Measurements from ENCODE around the gene TPRA1. TPM values are rescaled to one million over a fixed set of nuclear protein-coding genes. Genes with fewer than 3 reads are reported as not detected.

The TPRA1 gene
- total RNA-seq, 2 experiments from 2014 or later: 7.5 to 7.8 TPM

DNA sequence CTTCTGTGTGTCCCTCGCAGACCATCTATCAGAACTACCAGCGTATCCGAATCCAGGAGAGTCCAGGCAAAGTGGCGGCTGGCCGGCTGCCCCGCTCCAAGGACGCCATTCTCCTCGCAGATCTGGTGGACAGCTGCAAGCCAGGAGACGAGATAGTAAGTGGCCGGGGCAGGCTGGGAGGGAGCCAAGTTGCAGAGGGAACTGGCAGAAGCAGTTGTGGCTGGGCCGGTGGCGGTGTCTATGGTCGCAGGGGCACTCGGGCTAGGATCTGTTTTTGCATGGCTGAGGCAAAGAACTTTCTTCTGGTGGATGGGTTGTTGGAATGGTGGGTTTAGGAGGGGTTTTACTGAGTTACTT lies 17.8 kb upstream of the TPRA1 start:
- ATAC-seq (ENCODE audit: poor library complexity): no peak
- peaks cover 59% of the 10 kb centered on the region for H3K36me3 Mint-ChIP-seq (ENCODE audit: low read depth)
- POLR2A ChIA-PET: interaction anchor here (1.2 kb wide), 1 partner anchor 10 kb away, joined by 3 read pairs; the partner anchor contains the start of gene MCM2

GRCh38 chr3:127607675-127608361 lies 17.3 kb upstream of the TPRA1 start:
- Histone ChIP-seq H3K4me1 (ENCODE audit: insufficient read depth, low read length) (no peaks in the 10 kb centered on the region), H3K36me3 (ENCODE audit: insufficient read depth, low read length) (peaks cover 41% of the 10 kb centered on the region), H3K9me3 (ENCODE audit: control insufficient read depth in 1 of 2, insufficient read depth in 1 of 2, low read length in 2 of 2) (no peaks in the 10 kb centered on the region), H3K27me3 (ENCODE audit: control insufficient read depth in 1 of 2, insufficient read depth in 2 of 2, low read length in 2 of 2) (no peaks in the 10 kb centered on the region), H3K27ac (ENCODE audit: low read depth in 1 of 2, low read length in 2 of 2) (no peak overlapping the region), H3K4me3 (ENCODE audit: low read length) (no peak overlapping the region)
- CTCF ChIA-PET: interaction anchor here (2.5 kb wide), 1 partner anchor 33 kb away, joined by 7 read pairs; no protein-coding TSS in a partner anchor
- no peaks in the 10 kb centered on the region for H3K27me3 Mint-ChIP-seq
- no peak for DNase-seq
- no peak for ATAC-seq (ENCODE audit: poor library complexity)
- intact Hi-C loops (cut with DNase I, micrococcal nuclease): no loop called here
- no peaks in the 10 kb centered on the region for H3K4me1 Mint-ChIP-seq (ENCODE audit: low read depth)
- peaks cover 59% of the 10 kb centered on the region for H3K36me3 Mint-ChIP-seq (ENCODE audit: low read depth)
- TF ChIP-seq, protein P1, sequence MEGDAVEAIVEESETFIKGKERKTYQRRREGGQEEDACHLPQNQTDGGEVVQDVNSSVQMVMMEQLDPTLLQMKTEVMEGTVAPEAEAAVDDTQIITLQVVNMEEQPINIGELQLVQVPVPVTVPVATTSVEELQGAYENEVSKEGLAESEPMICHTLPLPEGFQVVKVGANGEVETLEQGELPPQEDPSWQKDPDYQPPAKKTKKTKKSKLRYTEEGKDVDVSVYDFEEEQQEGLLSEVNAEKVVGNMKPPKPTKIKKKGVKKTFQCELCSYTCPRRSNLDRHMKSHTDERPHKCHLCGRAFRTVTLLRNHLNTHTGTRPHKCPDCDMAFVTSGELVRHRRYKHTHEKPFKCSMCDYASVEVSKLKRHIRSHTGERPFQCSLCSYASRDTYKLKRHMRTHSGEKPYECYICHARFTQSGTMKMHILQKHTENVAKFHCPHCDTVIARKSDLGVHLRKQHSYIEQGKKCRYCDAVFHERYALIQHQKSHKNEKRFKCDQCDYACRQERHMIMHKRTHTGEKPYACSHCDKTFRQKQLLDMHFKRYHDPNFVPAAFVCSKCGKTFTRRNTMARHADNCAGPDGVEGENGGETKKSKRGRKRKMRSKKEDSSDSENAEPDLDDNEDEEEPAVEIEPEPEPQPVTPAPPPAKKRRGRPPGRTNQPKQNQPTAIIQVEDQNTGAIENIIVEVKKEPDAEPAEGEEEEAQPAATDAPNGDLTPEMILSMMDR (IDR thresholded peaks at IDR 0.05): no peak
- POLR2A ChIA-PET: interaction anchor here (1.1 kb wide), 1 partner anchor 10 kb away, joined by 4 read pairs; the partner anchor contains the start of gene MCM2
- H3K4me3 Mint-ChIP-seq: no peak overlapping the region
- no peaks in the 10 kb centered on the region for H3K9me3 Mint-ChIP-seq
- H3K27ac Mint-ChIP-seq: no peak overlapping the region

More for the DNA sequence above, 17.8 kb upstream of the TPRA1 start:
- DNase-seq: no peak
- CTCF ChIA-PET: no interaction called here
- H3K4me3 ChIP-seq (ENCODE audit: low read length): no peak overlapping the region
- intact Hi-C loops (cut with DNase I, micrococcal nuclease): no loop called here
- TF ChIP-seq, protein P1 (IDR thresholded peaks at IDR 0.05): no peak
- no peaks in the 10 kb centered on the region for H3K9me3 ChIP-seq (ENCODE audit: control insufficient read depth in 1 of 2, insufficient read depth in 1 of 2, low read length in 2 of 2)
- H3K27ac ChIP-seq (ENCODE audit: low read depth in 1 of 2, low read length in 2 of 2): no peak overlapping the region
- Mint-ChIP-seq H3K4me1 (ENCODE audit: low read depth) (no peaks in the 10 kb centered on the region), H3K27ac (no peak overlapping the region), H3K4me3 (no peak overlapping the region), H3K27me3 (no peaks in the 10 kb centered on the region), H3K9me3 (no peaks in the 10 kb centered on the region)
- no peaks in the 10 kb centered on the region for H3K4me1 ChIP-seq (ENCODE audit: insufficient read depth, low read length)
- peaks cover 41% of the 10 kb centered on the region for H3K36me3 ChIP-seq (ENCODE audit: insufficient read depth, low read length)
- no peaks in the 10 kb centered on the region for H3K27me3 ChIP-seq (ENCODE audit: control insufficient read depth in 1 of 2, insufficient read depth in 2 of 2, low read length in 2 of 2)

DNA sequence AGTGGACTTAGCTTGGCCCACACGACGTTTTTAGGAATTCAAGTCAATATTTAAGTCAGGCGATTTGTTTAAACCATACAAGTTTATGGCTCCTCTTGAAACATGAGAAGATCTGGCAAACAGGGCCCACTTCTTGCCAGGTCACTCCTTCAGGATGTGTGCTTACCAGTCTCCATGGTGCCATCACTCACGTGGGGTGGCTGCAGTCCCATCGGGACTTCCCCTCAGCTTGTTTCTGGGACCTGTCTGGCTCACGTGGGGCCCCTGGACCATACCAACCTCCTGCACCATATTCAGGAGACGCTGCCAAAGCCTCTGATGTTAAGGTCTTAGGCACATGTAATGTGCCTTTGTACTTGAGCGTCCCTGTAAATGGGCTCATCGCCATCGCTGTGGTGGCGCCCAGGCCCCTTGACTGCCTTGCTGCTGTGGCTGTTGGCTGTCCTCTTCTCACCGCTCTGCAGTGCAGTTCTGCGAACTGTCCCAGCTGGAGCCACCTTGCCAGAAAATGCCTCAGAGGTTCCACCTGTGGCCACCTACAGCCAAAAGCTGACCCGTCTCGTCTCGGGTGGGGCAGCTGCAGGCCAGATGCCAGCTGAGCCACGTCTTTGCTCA lies 16.6 kb upstream of the TPRA1 start:
- no peak overlapping the region for H3K27ac ChIP-seq (ENCODE audit: low read depth in 1 of 2, low read length in 2 of 2)
- ChIA-PET POLR2A (interaction anchor here (1.1 kb wide), 1 partner anchor 9 kb away, joined by 4 read pairs; the partner anchor contains the start of gene MCM2), CTCF (interaction anchor here (2.5 kb wide), 1 partner anchor 32 kb away, joined by 7 read pairs; no protein-coding TSS in a partner anchor)
- Mint-ChIP-seq H3K36me3 (ENCODE audit: low read depth) (peaks cover 54% of the 10 kb centered on the region), H3K27ac (no peak overlapping the region), H3K9me3 (no peaks in the 10 kb centered on the region), H3K4me3 (no peak overlapping the region), H3K27me3 (no peaks in the 10 kb centered on the region), H3K4me1 (ENCODE audit: low read depth) (no peaks in the 10 kb centered on the region)
- DNase-seq (no peak), ATAC-seq (ENCODE audit: poor library complexity) (no peak)
- TF ChIP-seq, protein P1 (IDR thresholded peaks at IDR 0.05): no peak
- H3K27me3 ChIP-seq (ENCODE audit: control insufficient read depth in 1 of 2, insufficient read depth in 2 of 2, low read length in 2 of 2): no peaks in the 10 kb centered on the region
- no peaks in the 10 kb centered on the region for H3K4me1 ChIP-seq (ENCODE audit: insufficient read depth, low read length)
- intact Hi-C loops (cut with DNase I, micrococcal nuclease): no loop called here
- H3K4me3 ChIP-seq (ENCODE audit: low read length): no peak overlapping the region
- peaks cover 41% of the 10 kb centered on the region for H3K36me3 ChIP-seq (ENCODE audit: insufficient read depth, low read length)
- H3K9me3 ChIP-seq (ENCODE audit: control insufficient read depth in 1 of 2, insufficient read depth in 1 of 2, low read length in 2 of 2): no peaks in the 10 kb centered on the region

All from CD4-positive, alpha-beta T cell (primary cell).